ENCODE measurements around the gene ABCC8. TPM values are rescaled to one million over a fixed set of nuclear protein-coding genes. Genes with fewer than 3 reads are reported as not detected.

Gene ABCC8
- total and polyA plus RNA-seq, 10 of the 15 experiments (the other 5 are each of a cell fraction or from before 2014, with no cell fraction given) = not detected

DNA sequence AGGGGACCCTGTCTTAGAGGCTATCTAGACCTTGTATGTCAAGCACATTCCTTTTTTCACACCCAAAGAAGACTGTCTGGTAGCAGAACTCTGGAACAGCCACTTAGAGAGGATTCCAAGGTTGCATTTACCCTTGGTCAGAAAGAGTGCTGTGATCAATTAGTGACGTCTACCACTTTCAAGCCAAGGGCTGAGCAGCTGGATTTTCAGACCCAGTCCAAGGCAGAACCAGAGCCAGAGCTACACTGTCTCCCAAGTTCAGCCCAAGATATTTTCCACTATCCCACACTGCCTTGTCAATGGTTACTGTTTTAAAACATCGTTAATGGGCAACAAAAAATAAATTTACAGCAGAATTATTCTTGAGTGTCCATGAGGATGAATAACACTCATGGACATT lies 24.0 kb downstream of the ABCC8 start:
- Histone ChIP-seq H3K4me1 (ENCODE audit: control insufficient read depth, insufficient read depth, low read length) (no peaks in the 10 kb centered on the region), H3K9ac (ENCODE audit: control insufficient read depth, insufficient read depth, low read length) (no peak overlapping the region), H3K36me3 (ENCODE audit: control insufficient read depth in 2 of 2, insufficient read depth in 2 of 2, low read length in 1 of 2) (no peaks in the 10 kb centered on the region), H3K4me2 (ENCODE audit: control insufficient read depth, insufficient read depth) (no peak overlapping the region), H3K9me3 (replicated peaks; ENCODE audit: control insufficient read depth, insufficient read depth, low read length) (no peaks in the 10 kb centered on the region), H3K27me3 (replicated peaks in 1 of 2; ENCODE audit: control insufficient read depth in 2 of 2, insufficient read depth in 2 of 2, low read length in 1 of 2) (peaks cover 2 to 4% of the 10 kb centered on the region in 2 experiments; a peak in 1 of 4 replicates), H3K4me3 (no peak overlapping the region), H3K79me2 (ENCODE audit: control insufficient read depth, insufficient read depth, low read length) (no peaks in the 10 kb centered on the region), H3K27ac (ENCODE audit: control insufficient read depth, insufficient read depth) (no peak overlapping the region), H4K20me1 (ENCODE audit: control insufficient read depth, insufficient read depth) (no peaks in the 10 kb centered on the region), H2AFZ (ENCODE audit: control insufficient read depth, low read depth, low read length) (no peak overlapping the region)
- no peak for ATAC-seq
- intact Hi-C loops (cut with micrococcal nuclease; ENCODE audit: unreplicated experiment) = no loop called here
- BruUV-seq (replicated peaks) = no TSS peak
- ChIA-PET SMC1A (ENCODE audit: uncharacterized antibody, unreplicated experiment) (no interaction called here), POLR2A (no interaction called here), CTCF (interaction anchor here (1.4 kb wide), 1 partner anchor 17 kb away, joined by 3 read pairs; no protein-coding TSS in a partner anchor), RAD21 (ENCODE audit: unreplicated experiment) (no interaction called here)
- FAIRE-seq = no peak
- DNase-seq (ENCODE audit: low read depth, low spot score) = no peak
- in situ Hi-C loops (cut with MboI) = no loop called here
- no peak for TF ChIP-seq ZNF622 (IDR thresholded peaks at IDR 0.05)
- no peak for TF ChIP-seq LARP7 (IDR thresholded peaks at IDR 0.05)
- TF ChIP-seq NFIC (IDR thresholded peaks at IDR 0.05; ENCODE audit: low read depth, low read length) = no peak
- no peak for TF ChIP-seq HDAC6 (IDR thresholded peaks at IDR 0.05; ENCODE audit: unreplicated experiment)
- TF ChIP-seq MTA3 (IDR thresholded peaks at IDR 0.05; ENCODE audit: borderline replicate concordance, low read length) = no peak
- no peak for TF ChIP-seq GATAD2B (conservative IDR thresholded peaks at IDR 0.05; ENCODE audit: low read depth)
- TF ChIP-seq FOXK2 (IDR thresholded peaks at IDR 0.05) = no peak
- TF ChIP-seq IKZF2 (IDR thresholded peaks at IDR 0.05) = no peak
- no peak for TF ChIP-seq JUNB (IDR thresholded peaks at IDR 0.05)
- TF ChIP-seq ZSCAN29 (IDR thresholded peaks at IDR 0.05) = no peak
- TF ChIP-seq POU2F2 (IDR thresholded peaks at IDR 0.05; ENCODE audit: borderline replicate concordance, low read depth, low read length) = no peak
- 3% methylated on average over 2 of the region's 2 CpGs for WGBS (ENCODE audit: insufficient coverage, insufficient replicate concordance, low lambda C conversion rate, missing lambda C conversion rate)

DNA sequence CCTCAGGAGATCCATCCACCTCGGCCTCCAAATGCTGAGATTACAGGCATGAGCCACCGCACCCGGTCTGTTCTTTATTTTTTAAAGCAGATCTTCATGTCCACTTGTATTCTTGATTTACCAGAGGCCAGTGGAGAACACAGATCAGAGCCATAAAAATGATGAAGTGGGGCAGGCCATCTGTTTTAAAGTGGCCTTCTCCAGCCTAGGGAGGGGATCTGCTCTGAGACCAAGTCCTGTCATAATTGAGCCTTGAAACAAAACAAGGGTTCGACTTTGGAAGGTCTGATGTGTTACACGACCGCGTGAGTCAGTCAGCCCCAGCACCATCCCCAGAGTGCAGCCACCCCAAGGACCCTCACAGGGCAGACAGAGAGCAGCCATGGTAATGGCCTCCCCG lies 27.5 kb downstream of the ABCC8 start:
- Histone ChIP-seq H3K79me2 (ENCODE audit: control insufficient read depth, insufficient read depth, low read length) (no peaks in the 10 kb centered on the region), H3K36me3 (ENCODE audit: control insufficient read depth in 2 of 2, insufficient read depth in 2 of 2, low read length in 1 of 2) (no peaks in the 10 kb centered on the region), H3K9ac (ENCODE audit: control insufficient read depth, insufficient read depth, low read length) (no peak overlapping the region), H4K20me1 (ENCODE audit: control insufficient read depth, insufficient read depth) (no peaks in the 10 kb centered on the region), H2AFZ (ENCODE audit: control insufficient read depth, low read depth, low read length) (no peak overlapping the region), H3K27me3 (replicated peaks in 1 of 2; ENCODE audit: control insufficient read depth in 2 of 2, insufficient read depth in 2 of 2, low read length in 1 of 2) (peaks cover 0 to 2% of the 10 kb centered on the region in 2 experiments; a peak in 2 of 4 replicates), H3K4me2 (ENCODE audit: control insufficient read depth, insufficient read depth) (no peak overlapping the region), H3K4me3 (no peak overlapping the region), H3K4me1 (ENCODE audit: control insufficient read depth, insufficient read depth, low read length) (no peaks in the 10 kb centered on the region), H3K9me3 (replicated peaks; ENCODE audit: control insufficient read depth, insufficient read depth, low read length) (no peaks in the 10 kb centered on the region), H3K27ac (ENCODE audit: control insufficient read depth, insufficient read depth) (no peak overlapping the region)
- ATAC-seq (no peak), DNase-seq (ENCODE audit: low read depth, low spot score) (no peak), FAIRE-seq (no peak)
- WGBS (ENCODE audit: insufficient coverage, insufficient replicate concordance, low lambda C conversion rate, missing lambda C conversion rate) = 58% methylated on average over 8 of the region's 8 CpGs
- in situ Hi-C loops (cut with MboI) (no loop called here), intact Hi-C loops (cut with micrococcal nuclease; ENCODE audit: unreplicated experiment) (no loop called here)
- RAD21 ChIA-PET (ENCODE audit: unreplicated experiment) = no interaction called here
- no TSS peak for BruUV-seq (replicated peaks)
- CTCF ChIA-PET = interaction anchor here (1.6 kb wide), 1 partner anchor 95 kb away, joined by 5 read pairs; no protein-coding TSS in a partner anchor
- SMC1A ChIA-PET (ENCODE audit: uncharacterized antibody, unreplicated experiment) = no interaction called here
- POLR2A ChIA-PET = no interaction called here
- no peak for TF ChIP-seq MEF2B (IDR thresholded peaks at IDR 0.05; ENCODE audit: partially characterized antibody, poor library complexity, severe bottlenecking)
- TF ChIP-seq MTA2 (IDR thresholded peaks at IDR 0.05; ENCODE audit: low read depth) = no peak
- TF ChIP-seq MYB (IDR thresholded peaks at IDR 0.05; ENCODE audit: borderline replicate concordance, low read depth, low read length) = no peak
- TF ChIP-seq, protein P1, sequence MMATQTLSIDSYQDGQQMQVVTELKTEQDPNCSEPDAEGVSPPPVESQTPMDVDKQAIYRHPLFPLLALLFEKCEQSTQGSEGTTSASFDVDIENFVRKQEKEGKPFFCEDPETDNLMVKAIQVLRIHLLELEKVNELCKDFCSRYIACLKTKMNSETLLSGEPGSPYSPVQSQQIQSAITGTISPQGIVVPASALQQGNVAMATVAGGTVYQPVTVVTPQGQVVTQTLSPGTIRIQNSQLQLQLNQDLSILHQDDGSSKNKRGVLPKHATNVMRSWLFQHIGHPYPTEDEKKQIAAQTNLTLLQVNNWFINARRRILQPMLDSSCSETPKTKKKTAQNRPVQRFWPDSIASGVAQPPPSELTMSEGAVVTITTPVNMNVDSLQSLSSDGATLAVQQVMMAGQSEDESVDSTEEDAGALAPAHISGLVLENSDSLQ (IDR thresholded peaks at IDR 0.05) = no peak
- TF ChIP-seq ZNF217 (IDR thresholded peaks at IDR 0.05) = no peak
- no peak for TF ChIP-seq ETV6 (conservative IDR thresholded peaks at IDR 0.05 in 1 of 2, IDR thresholded peaks at IDR 0.05 in 1 of 2; ENCODE audit: borderline replicate concordance in 1 of 2, low read depth in 1 of 2)
- no peak for TF ChIP-seq BRCA1 (IDR thresholded peaks at IDR 0.05; ENCODE audit: low read depth, low read length)
- no peak for TF ChIP-seq ZNF384 (IDR thresholded peaks at IDR 0.05; ENCODE audit: borderline replicate concordance, low read depth, low read length)
- TF ChIP-seq ATF7 (IDR thresholded peaks at IDR 0.05; ENCODE audit: low read depth) = no peak
